HEK293 (cell line): ENCODE results near the gene FGF12.

ENCODE experiments used
- CTCF ChIA-PET: fragments of 350-600 bp; formaldehyde crosslinking; extraction: SDS; loops from one replicate; lab custom pipeline; 2021; ENCODE audit warnings: antibody characterized with exemption; lab: Yijun Ruan, JAX
- POLR2A ChIA-PET: fragments of 300-600 bp; formaldehyde crosslinking; extraction: SDS; loops from one replicate; lab custom pipeline; 2020; ENCODE audit warnings: antibody characterized with exemption, inconsistent platforms; lab: Yijun Ruan, JAX
- H3K27ac ChIP-seq: fragments of 200-500 bp; sonication (Bioruptor generic); 2 replicates; pipeline ENCODE4 v1.5.1; 2014; ENCODE audit warnings: low read depth, low read length, control low read depth, inconsistent platforms; ENCODE audit errors: extremely low read depth
- H3K36me3 ChIP-seq, 2 experiments: fragments of 200-500 bp in 1 of 2; sonication (Bioruptor generic) in 1 of 2; 1 replicate in 1 of 2; 2 replicates in 1 of 2; pipeline ENCODE4 v1.5.1; 2014 to 2017; ENCODE audit warnings: inconsistent platforms in 2 of 2, low read length in 2 of 2; ENCODE audit not compliant: control insufficient read depth in 2 of 2, insufficient read depth in 1 of 2
- H3K4me1 ChIP-seq: fragments of 200-500 bp; sonication (Bioruptor generic); 2 replicates; pipeline ENCODE4 v1.5.1; 2014; ENCODE audit warnings: mild to moderate bottlenecking, low read length, inconsistent platforms; ENCODE audit not compliant: control insufficient read depth, insufficient read depth
- H3K4me3 ChIP-seq: 2 replicates; pipeline ENCODE4 v1.5.1; 2011; ENCODE audit warnings: low read depth, mild to moderate bottlenecking, control low read depth, low read length, moderate library complexity
- H3K9me3 ChIP-seq: fragments of 200-500 bp; sonication (Bioruptor generic); 2 replicates; pipeline ENCODE4 v1.5.1; 2014; ENCODE audit warnings: low read depth, low read length, inconsistent platforms; ENCODE audit not compliant: control insufficient read depth, insufficient read depth
- BCL11B ChIP-seq: fragments of 450-650 bp; formaldehyde crosslinking; IDR thresholded peaks from 2 replicates; pipeline ENCODE4 v1.5.1; 2016; ENCODE audit warnings: low read depth, missing biosample characterization, missing genetic modification characterization
- GLIS2 ChIP-seq: fragments of 450-650 bp; formaldehyde crosslinking; IDR thresholded peaks from 2 replicates; pipeline ENCODE4 v1.5.1; 2016; ENCODE audit warnings: missing biosample characterization, missing genetic modification characterization
- YY1 ChIP-seq: fragments of 450-650 bp; formaldehyde crosslinking; IDR thresholded peaks from 2 replicates; pipeline ENCODE4 v1.5.1; 2018; ENCODE audit warnings: missing biosample characterization, missing genetic modification characterization
- ZBTB26 ChIP-seq: fragments of 450-650 bp; formaldehyde crosslinking; optimal IDR thresholded peaks from 2 replicates; pipeline ENCODE3; 2016; ENCODE audit warnings: missing biosample characterization, mild to moderate bottlenecking, missing genetic modification characterization
- ZBTB49 ChIP-seq: fragments of 450-650 bp; formaldehyde crosslinking; IDR thresholded peaks from 2 replicates; pipeline ENCODE4 v1.5.1; 2016; ENCODE audit warnings: missing biosample characterization, missing genetic modification characterization, low read depth
- ZFP69B ChIP-seq: fragments of 450-650 bp; formaldehyde crosslinking; IDR thresholded peaks from 2 replicates; pipeline ENCODE4 v1.5.1; 2016; ENCODE audit warnings: missing biosample characterization, missing genetic modification characterization
- ZNF10 ChIP-seq: fragments of 450-650 bp; formaldehyde crosslinking; IDR thresholded peaks from 2 replicates; pipeline ENCODE4 v1.5.1; 2017; ENCODE audit warnings: missing biosample characterization, missing genetic modification characterization
- ZNF132 ChIP-seq: fragments of 450-650 bp; formaldehyde crosslinking; IDR thresholded peaks from 2 replicates; pipeline ENCODE4 v1.5.1; 2017; ENCODE audit warnings: missing biosample characterization, missing genetic modification characterization, borderline replicate concordance
- ZNF155 ChIP-seq: fragments of 450-650 bp; formaldehyde crosslinking; IDR thresholded peaks from 2 replicates; pipeline ENCODE4 v1.5.1; 2016; ENCODE audit warnings: missing biosample characterization, missing genetic modification characterization
- ZNF202 ChIP-seq: fragments of 450-650 bp; formaldehyde crosslinking; IDR thresholded peaks from 2 replicates; pipeline ENCODE4 v1.5.1; 2016; ENCODE audit warnings: missing biosample characterization, missing genetic modification characterization, borderline replicate concordance
- ZNF280D ChIP-seq: fragments of 450-650 bp; formaldehyde crosslinking; IDR thresholded peaks from 2 replicates; pipeline ENCODE4 v1.5.1; 2016; ENCODE audit warnings: missing biosample characterization, missing genetic modification characterization
- ZNF366 ChIP-seq: fragments of 450-650 bp; formaldehyde crosslinking; conservative IDR thresholded peaks from 2 replicates; pipeline ENCODE4 v1.5.1; 2016; ENCODE audit warnings: missing biosample characterization, missing genetic modification characterization
- ZNF391 ChIP-seq: fragments of 450-650 bp; formaldehyde crosslinking; IDR thresholded peaks from 2 replicates; pipeline ENCODE4 v1.5.1; 2016; ENCODE audit warnings: low read depth, missing biosample characterization, missing genetic modification characterization, borderline replicate concordance
- ZNF518A ChIP-seq: fragments of 450-650 bp; formaldehyde crosslinking; conservative IDR thresholded peaks from 2 replicates; pipeline ENCODE4 v1.5.1; 2016; ENCODE audit warnings: low read depth, missing biosample characterization, missing genetic modification characterization
- ZNF777 ChIP-seq: fragments of 450-650 bp; formaldehyde crosslinking; IDR thresholded peaks from 2 replicates; pipeline ENCODE4 v1.5.1; 2017; ENCODE audit warnings: missing biosample characterization, missing genetic modification characterization, borderline replicate concordance
- ZNF843 ChIP-seq: fragments of 450-650 bp; formaldehyde crosslinking; IDR thresholded peaks from 2 replicates; pipeline ENCODE4 v1.5.1; 2016; ENCODE audit warnings: missing biosample characterization, missing genetic modification characterization

Gene FGF12

GRCh38 chr3:192575879-192576506 lies 151.3 kb downstream of the FGF12 start (continued):
- no peak for TF ChIP-seq BCL11B (tag by site-specific recombination)
- no peak for TF ChIP-seq ZNF366
- TF ChIP-seq, all 188 proteins: peak for 0

GRCh38 chr3:192573240-192573639 lies 154.1 kb downstream of the FGF12 start:
- Histone ChIP-seq H3K27ac (no peak overlapping the region), H3K4me1 (peaks cover 4% of the 10 kb centered on the region; the same call in 1 of the 2 replicates), H3K9me3 (no peaks in the 10 kb centered on the region), H3K36me3 (no peaks in the 10 kb centered on the region), H3K4me3 (no peak overlapping the region)
- ChIA-PET CTCF (interaction anchor here (0.6 kb wide), 1 partner anchor 274 kb away, joined by 3 read pairs; no protein-coding TSS in a partner anchor), POLR2A (no interaction called here)
- TF ChIP-seq ZNF10 (tag by site-specific recombination), result peak; percentile 95
- no peak for TF ChIP-seq GLIS2 (tag by site-specific recombination)

- POLR2A ChIA-PET, result no interaction called here
- no peaks in the 10 kb centered on the region for H3K36me3 ChIP-seq
- CTCF ChIA-PET, result interaction anchor here (0.7 to 2.0 kb wide), 2 partner anchors 103 to 201 kb away, joined by 4 to 5 read pairs; no protein-coding TSS in a partner anchor
- peak overlapping the region; percentile 41 for H3K4me3 ChIP-seq
- H3K27ac ChIP-seq, result no peak overlapping the region
- no peaks in the 10 kb centered on the region for H3K9me3 ChIP-seq
- H3K4me1 ChIP-seq, result peaks cover 4% of the 10 kb centered on the region; the same call in 1 of the 2 replicates
- TF ChIP-seq ZNF518A (tag by site-specific recombination) (0 out of 2 replicates have a peak, but pooled peaks have one; percentile 13), ZNF155 (tag by site-specific recombination) (no peak), ZFP69B (tag by site-specific recombination) (peak; percentile 97), GLIS2 (tag by site-specific recombination) (no peak), ZBTB26 (tag by site-specific recombination) (peak; percentile 60), YY1 (tag by site-specific recombination) (peak; percentile 58; the same call in 1 of the 2 replicates), ZBTB49 (tag by site-specific recombination) (no peak), ZNF843 (0 out of 2 replicates have a peak, but pooled peaks have one; percentile 29), ZNF777 (tag by site-specific recombination) (peak; percentile 78; the same call in 1 of the 2 replicates), ZNF280D (peak; percentile 92; the same call in 1 of the 2 replicates), ZNF132 (tag by site-specific recombination) (no peak), ZNF391 (tag by site-specific recombination) (0 out of 2 replicates have a peak, but pooled peaks have one; percentile 36), ZNF202 (tag by site-specific recombination) (no peak)
Measured at GRCh38 chr3:192570821-192571791, 156.2 kb downstream of the FGF12 start.
